GM19397 (cell line): ENCODE results near the gene MAD2L1BP.

Experiments
- ATAC-seq: cut with Tn5 transposase; IDR thresholded peaks from one replicate; pipeline ENCODE4 v1.9.1; 2021; ENCODE audit warnings: mild to moderate bottlenecking, moderate library complexity; ENCODE audit not compliant: unreplicated experiment

MAD2L1BP gene

DNA sequence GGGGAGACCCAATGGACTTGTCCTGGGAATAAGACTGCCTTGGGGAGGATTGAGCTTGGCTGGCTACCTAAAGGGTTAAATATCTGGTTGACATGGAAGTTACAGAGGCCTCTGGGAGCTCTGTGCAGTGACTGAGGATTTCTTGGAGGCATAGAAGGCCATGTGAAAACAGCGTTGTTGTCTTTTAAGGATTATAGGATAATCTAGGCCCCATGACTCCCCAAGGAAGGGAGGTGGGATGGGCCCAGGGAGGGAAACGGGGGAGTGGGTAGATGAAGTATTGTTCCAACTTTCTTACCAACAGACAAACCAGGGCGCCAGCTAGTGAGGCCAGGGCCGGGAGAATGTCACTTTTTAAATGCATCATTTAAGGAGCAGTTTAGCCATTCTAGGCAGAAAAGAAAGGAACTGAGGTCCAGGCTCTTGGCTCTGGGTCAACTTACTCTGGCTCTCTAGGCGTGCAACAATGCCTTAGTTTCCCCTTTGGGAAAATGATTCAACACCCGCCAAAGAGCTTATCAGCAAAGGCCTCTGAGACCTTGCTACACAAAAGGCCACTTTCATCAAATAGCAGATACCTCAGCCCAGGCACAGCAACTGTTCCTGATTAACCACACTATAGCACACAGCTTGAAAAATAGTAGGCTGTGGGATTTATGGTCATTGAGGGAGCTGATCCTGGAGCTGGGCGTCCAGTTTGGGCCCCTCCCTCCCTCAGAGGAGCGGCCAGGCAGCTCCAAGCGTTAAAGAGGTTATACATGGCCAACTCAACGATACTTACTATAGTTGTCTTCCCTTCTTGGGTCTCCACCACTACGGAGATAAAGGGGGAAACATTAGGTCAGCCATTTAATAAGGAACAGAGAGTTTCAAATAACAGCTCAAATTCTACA lies 44.9 kb downstream of the MAD2L1BP start:
- no peak for ATAC-seq

DNA sequence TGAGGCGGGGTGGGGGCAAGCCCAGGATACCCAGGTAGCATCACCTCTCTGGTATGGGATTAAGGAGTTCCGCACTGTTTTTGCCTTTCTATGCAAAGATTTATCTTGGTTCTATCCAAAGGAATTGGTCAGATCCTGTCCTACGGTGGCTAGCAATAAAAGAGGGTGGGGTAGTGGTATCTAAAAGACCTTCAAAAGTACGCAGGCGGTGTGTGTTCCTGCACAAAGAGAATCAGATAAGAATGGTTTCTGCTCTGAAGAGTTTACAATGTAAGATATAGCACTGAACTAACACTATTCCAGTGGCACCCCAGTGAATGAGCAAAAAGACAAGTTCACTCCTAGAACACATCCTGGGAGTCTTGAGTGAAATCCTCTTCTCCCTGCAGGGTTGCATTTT lies 45.7 kb downstream of the MAD2L1BP start:
- ATAC-seq, result no peak

DNA sequence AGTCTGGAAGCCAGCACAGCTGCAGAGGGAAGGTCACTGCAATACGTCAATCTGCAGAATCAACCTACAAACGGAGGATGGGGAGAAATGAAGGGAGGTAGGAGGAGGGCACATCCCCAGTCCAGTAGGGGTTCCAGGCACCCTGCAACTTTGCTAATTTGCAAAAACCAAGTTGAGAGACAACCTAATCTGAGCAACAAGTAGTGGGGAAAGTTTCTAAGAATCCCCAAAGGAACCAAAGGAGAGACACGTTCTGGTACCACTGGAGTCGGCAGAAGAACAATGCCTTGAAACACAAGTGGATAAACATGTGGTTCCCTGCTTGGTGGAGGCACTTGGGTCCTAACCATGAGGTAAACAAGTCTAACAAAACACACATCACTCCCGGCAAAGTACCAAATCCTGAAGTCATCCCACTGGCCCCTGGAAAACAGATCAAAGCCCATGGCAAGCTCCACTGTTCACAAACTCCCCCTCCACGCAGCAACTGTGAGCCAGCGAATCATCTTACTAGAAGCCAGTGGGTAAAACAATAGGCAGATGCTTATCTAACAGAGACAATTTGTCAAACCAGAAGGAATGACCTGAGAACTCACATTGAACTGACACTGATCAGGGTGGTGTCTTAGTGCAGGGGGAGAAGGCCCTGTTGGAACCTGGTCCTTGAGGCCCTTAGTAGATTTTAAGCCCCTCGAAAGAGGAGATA lies 47.2 kb downstream of the MAD2L1BP start:
- ATAC-seq, result no peak

DNA sequence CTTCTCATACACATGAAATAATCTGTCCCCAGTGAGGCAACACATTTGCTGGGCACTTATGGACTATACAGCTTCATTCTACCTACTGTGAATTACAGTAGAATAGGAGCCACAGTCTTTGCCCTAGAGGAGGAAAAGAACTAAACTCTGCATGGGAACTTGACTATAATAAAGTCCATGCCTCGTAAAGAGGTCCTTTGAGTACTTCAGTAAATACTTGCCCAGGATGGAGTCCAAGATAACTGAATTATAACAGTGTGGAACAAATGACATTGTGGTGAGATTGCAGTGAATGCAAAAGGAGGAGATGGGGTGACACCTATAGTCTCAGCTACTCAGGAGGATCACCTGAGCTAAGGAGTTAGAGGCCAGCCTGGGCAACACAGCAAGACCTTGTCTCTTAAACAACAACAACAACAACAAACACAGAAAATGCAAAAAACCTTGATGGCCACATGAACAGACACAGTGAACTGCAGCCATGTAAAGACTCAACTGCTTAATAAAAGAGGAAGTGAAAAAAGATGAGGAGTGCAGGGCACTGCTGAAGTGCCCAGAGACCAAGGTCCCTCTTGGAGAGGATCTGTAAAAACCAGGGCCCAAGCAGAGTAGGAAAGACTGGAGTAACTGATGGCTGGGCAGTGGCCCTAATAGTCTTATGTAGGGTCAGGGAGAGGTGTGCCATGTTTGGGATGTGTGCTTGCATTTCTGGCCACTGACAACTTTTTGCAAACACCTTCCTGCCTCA lies 48.2 kb downstream of the MAD2L1BP start:
- no peak for ATAC-seq

DNA sequence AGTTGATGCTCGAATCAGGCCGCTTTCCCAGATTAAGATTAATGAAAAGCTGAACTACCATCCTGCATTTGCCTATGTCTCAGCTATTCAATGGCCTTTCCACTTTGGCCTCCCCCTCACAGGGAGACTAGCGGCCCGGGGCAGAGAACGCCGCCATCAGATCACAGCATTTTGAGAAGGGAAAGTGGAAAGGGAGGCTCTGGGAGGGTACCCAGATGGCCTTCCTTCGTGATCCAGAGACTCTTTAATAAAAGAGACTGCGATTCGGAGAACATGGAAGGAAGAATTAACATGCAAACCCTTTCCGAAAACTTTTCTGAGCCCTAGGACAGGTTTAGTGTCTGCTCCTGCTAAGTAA lies 51.4 kb downstream of the MAD2L1BP start:
- no peak for ATAC-seq

DNA sequence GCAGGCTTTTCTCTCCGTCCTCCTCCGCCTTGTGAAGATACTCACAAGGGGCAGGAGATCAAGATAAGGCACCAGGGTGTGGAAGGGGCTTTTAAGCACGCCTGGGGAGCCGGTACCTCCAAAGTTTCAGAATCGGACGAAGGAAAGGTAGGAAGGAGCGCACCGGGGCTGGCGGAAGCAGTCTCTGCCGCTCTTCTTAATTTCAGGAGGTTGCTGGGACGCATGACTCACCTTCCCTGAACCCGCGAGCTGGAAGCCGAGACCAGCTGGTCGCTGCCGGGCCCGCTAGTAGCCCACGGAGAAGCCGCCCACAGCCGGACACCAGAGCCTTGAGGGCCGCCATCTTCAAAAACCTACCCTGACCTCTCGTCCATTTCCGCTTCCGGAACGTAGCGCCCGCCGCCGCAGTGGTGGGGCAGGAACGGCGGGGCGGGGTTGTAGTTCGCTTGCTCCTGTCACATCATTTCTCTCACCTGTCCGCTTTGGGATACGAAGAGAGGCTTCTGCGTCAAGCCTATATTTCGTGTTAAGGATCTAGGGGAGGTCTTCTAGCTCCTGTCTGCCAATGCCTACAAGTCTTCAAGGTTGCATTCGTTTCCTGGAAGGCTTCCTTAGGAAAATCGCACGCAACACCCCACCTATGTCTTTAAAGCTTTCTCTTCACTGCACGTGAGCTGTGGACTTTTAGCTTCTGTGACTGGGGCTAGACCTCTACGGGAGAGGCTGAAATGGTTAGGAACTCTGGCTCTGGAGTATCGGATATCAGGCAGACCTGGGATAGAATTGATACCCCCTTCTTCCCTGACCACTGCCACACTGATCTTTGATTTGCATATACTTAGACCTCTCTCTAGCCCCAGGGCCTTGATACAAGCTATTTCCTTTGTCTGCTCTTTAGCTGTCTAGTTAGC lies 52.1 kb downstream of the MAD2L1BP start, which contains the start of gene MRPS18A:
Gene MRPS18A (minus strand): TSS at position 355 of the 911 bp plus-strand sequence. CDS start 12 bp downstream, at position 343.
- peak; percentile 91 for ATAC-seq

DNA sequence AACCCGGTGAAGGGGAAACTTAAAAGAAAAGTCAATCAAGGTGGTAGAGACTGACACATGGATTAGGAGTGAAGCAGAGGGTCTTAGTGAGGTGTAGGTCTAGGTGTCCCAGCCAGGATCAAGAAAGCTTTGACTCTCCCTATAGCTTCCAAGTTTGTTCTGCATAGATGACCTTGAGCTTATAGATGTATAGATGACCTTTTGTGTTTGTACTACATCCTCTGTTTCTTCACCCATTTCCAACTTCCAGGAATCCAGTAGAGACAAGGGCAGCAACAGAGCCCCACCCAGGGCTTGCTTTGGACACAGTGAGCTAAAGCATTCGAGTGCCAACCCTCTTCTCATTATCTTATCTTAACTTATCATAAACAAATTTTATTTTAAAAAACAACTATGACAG lies 53.8 kb downstream of the MAD2L1BP start:
- no peak for ATAC-seq
